GM12874 (cell line): ENCODE measurements around the gene IFRD2.

Experiments used
- CTCF ChIP-seq: IDR thresholded peaks from 2 replicates; pipeline ENCODE4 v1.5.1; 2011; ENCODE audit warnings: low read depth, mild to moderate bottlenecking, control low read depth, low read length, moderate library complexity; ENCODE audit not compliant: insufficient read depth

The IFRD2 gene

GRCh38 chr3:50322386-50323091 is 30.3 kb upstream of the IFRD2 start, which contains the start of gene HYAL2:
Gene HYAL2 (minus strand): TSS chr3:50322745. CDS start chr3:50320489, 2,256 bp downstream.
- TF ChIP-seq CTCF, result no peak

- no peak for TF ChIP-seq CTCF
Measured at GRCh38 chr3:50322115-50322385, 29.8 kb upstream of the IFRD2 start.

GRCh38 chr3:50321336-50322114 is 29.3 kb upstream of the IFRD2 start:
- TF ChIP-seq CTCF, result peak; percentile 75

GRCh38 chr3:50320853-50321335 is 28.7 kb upstream of the IFRD2 start:
- TF ChIP-seq CTCF, result no peak

- TF ChIP-seq CTCF, result no peak
Measured at GRCh38 chr3:50319894-50320625, 27.8 kb upstream of the IFRD2 start.

- TF ChIP-seq CTCF, result no peak
Measured at GRCh38 chr3:50319181-50319893, 27.1 kb upstream of the IFRD2 start.
